Measurements from ENCODE around the gene NCF2.

The NCF2 gene

DNA sequence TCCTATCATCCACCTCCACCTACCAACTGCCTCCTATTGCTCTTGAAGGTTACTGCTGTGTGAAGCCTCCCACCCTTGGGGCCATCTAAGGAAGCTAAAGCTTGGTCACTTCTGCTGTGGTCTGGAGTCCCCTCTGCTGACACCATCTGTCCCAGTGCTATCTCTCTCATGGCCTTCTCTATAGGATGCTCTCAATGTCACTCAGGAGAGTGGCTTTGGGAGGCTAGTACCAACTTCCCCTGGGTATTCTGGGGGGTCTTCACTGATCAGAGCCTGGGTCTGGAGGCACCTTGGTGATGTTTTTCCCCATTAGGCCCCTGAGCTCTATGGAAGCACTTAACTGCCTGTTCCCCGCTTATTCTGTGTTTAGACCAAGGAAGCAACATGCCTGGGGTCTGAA, 12.3 kb upstream of the NCF2 start:
- H3K4me1 Mint-ChIP-seq (ENCODE audit: low read depth): peaks cover 12% of the 10 kb centered on the region
- H3K27ac Mint-ChIP-seq: no peak overlapping the region
- no peaks in the 10 kb centered on the region for H3K27me3 Mint-ChIP-seq
- H3K4me3 Mint-ChIP-seq: no peak overlapping the region
- H3K9me3 Mint-ChIP-seq: no peaks in the 10 kb centered on the region
- no peaks in the 10 kb centered on the region for H3K36me3 Mint-ChIP-seq (ENCODE audit: low read depth)

DNA sequence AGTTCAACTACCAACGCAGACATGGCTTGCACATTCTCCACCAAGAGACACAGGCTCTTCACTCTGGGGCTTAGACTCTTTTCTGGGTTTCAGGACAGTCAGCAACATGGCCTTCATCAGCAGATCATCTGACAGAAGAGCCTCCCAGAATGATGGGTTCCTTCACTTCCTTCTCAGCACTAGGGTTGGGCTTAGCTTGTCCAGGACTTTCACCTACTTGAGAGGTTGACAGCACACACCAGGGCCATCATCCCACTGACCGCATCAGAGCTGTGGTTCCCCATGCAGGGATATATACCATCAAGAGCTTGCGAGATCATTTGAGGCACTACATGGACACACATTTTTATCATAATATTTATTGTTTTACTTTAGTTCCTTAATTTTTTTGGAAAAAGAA, 10.4 kb upstream of the NCF2 start:
- Mint-ChIP-seq H3K36me3 (ENCODE audit: low read depth) (no peaks in the 10 kb centered on the region), H3K4me1 (ENCODE audit: low read depth) (peaks cover 10% of the 10 kb centered on the region), H3K27me3 (no peaks in the 10 kb centered on the region), H3K9me3 (no peaks in the 10 kb centered on the region), H3K4me3 (no peak overlapping the region), H3K27ac (no peak overlapping the region)

DNA sequence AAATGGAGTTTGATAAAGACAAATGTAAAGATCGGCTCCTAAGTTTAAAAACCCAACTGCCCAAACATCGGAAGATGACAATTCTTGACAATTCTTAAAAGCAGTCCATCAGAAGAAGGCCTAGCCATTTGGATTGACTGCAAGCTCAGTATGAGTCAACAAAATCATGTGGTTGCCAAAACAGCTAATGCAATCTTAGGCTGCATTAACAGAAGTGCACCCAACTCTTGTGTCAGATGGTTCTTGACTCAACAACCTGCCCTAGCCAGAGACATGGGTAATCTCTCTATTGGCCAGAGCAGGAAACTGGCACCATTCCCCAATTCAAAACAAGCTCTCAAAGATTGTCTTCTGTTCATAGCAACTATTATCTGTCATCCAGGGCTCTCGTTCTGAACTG, 9.9 kb upstream of the NCF2 start:
- Mint-ChIP-seq H3K4me1 (ENCODE audit: low read depth) (peaks cover 10% of the 10 kb centered on the region), H3K27me3 (no peaks in the 10 kb centered on the region), H3K27ac (no peak overlapping the region), H3K4me3 (no peak overlapping the region), H3K9me3 (no peaks in the 10 kb centered on the region), H3K36me3 (ENCODE audit: low read depth) (no peaks in the 10 kb centered on the region)

DNA sequence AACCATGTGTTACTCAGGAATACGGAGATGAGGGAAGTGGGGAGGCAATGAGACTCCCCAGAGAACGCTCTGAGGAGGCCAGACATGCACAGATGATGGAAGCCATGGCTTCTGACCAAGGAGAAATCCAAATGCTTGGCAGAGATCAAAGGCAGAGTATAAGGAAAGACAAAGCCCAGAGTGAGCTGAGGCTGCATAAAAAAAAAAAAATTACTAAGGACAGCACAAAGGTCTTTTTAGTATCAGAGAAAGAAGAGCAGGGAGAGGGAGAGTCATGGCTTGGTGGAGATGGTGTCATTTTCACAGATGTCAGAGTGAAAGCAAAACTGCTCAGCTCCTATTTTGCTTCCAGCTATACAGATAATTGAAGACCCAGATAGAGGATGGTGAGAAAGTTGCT, 8.1 kb upstream of the NCF2 start:
- H3K27me3 Mint-ChIP-seq: no peaks in the 10 kb centered on the region
- H3K4me1 Mint-ChIP-seq (ENCODE audit: low read depth): peaks cover 8% of the 10 kb centered on the region
- H3K9me3 Mint-ChIP-seq: no peaks in the 10 kb centered on the region
- no peaks in the 10 kb centered on the region for H3K36me3 Mint-ChIP-seq (ENCODE audit: low read depth)
- H3K27ac Mint-ChIP-seq: no peak overlapping the region
- no peak overlapping the region for H3K4me3 Mint-ChIP-seq

DNA sequence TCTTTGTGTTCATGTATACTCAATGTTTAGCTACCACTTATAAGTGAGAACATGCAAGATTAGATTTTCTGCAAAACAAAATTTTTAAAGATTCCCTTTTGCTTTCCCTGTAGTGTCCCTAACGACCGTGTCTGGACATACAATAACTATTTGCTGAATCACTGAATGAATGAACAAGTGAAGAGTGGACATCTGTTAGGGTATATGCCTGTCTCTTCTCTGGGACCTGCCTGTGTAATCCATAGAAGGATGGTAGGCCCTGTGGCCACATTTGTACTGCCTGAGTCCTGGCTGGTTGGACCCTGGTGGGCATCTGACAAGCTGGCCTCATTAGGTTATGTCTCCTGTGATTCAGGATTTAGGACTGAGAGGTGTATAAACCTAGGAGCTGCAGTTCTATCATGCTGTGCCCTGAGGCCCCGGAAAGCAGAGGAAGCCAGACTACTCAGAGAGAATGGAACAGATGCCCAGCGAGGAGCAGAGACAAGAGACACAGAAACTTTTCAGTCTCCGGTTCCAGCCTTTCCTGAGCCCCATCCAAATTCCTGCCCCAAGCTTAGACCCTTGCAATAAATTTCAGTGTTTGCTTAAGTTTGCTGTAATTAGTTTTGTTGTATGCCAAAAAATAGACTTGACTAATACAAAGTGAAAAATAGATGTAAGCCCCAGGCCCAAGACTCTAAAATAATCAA, 7.5 kb upstream of the NCF2 start:
- H3K27ac Mint-ChIP-seq: no peak overlapping the region
- H3K27me3 Mint-ChIP-seq: peaks cover 3% of the 10 kb centered on the region
- H3K9me3 Mint-ChIP-seq: no peaks in the 10 kb centered on the region
- no peak overlapping the region for H3K4me3 Mint-ChIP-seq
- H3K36me3 Mint-ChIP-seq (ENCODE audit: low read depth): no peaks in the 10 kb centered on the region
- peaks cover 14% of the 10 kb centered on the region for H3K4me1 Mint-ChIP-seq (ENCODE audit: low read depth)

DNA sequence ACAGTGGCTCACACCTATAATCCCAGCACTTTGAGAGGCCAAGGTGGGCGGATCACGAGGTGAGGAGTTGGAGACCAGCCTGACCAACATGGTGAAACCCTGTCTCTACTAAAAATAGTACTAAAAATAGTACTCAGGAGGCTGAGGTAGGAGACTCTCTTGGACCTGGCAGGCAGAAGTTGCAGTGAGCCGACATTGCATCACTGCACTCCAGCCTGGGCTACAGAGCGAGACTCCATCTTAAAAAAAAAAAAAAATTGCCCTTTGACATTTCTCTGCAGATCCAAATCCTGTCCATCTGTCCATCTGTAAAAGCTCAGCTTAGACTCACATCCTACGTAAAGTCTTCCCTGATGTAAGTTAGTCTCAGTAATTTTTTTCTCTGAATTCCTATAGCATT, 6.2 kb upstream of the NCF2 start:
- H3K27ac Mint-ChIP-seq: no peak overlapping the region
- no peaks in the 10 kb centered on the region for H3K36me3 Mint-ChIP-seq (ENCODE audit: low read depth)
- no peak overlapping the region for H3K4me3 Mint-ChIP-seq
- H3K9me3 Mint-ChIP-seq: no peaks in the 10 kb centered on the region
- peaks cover 26% of the 10 kb centered on the region for H3K4me1 Mint-ChIP-seq (ENCODE audit: low read depth)
- peaks cover 3% of the 10 kb centered on the region for H3K27me3 Mint-ChIP-seq

DNA sequence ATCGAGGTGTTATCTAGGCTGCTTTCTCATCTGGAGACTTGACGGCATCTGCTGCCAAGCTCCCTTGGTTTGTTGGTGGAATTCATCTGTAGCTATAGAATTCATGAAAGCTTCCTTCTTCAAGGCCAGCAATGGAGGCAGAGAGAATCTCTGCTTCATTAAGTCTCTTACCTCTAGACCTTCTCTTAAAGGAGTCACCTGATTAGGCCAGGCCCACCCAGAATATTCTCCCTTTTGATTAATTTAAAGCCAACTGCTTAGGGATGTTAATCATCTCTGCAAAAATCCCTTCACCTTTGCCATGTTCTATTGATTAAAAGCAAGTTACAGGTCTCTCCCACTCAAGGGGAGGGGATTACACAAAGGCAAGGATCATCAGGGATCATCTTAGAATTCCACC, 5.3 kb upstream of the NCF2 start:
- Mint-ChIP-seq H3K4me3 (no peak overlapping the region), H3K9me3 (no peaks in the 10 kb centered on the region), H3K4me1 (ENCODE audit: low read depth) (peaks cover 36% of the 10 kb centered on the region), H3K36me3 (ENCODE audit: low read depth) (no peaks in the 10 kb centered on the region), H3K27ac (no peak overlapping the region), H3K27me3 (peaks cover 3% of the 10 kb centered on the region)

DNA sequence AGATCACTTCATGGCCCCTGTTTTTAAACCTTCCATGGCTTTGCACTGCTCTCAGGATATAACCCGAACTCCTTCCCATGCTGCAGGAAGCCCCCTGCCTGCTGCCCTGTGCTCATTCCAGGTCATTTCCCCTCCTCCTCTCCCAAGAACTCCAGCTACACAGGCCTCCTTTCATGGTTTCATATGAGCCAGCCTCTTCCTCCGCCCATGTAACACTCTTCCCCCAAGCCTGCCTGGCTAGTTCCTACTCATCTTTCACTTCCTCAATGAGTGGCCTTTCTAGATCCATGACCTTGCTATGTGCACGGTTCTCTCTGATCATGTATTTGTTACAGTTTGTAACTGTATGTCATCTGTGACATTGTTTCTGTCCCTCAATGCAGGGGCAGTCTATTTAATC, 3.1 kb upstream of the NCF2 start:
- Mint-ChIP-seq H3K36me3 (ENCODE audit: low read depth) (no peaks in the 10 kb centered on the region), H3K9me3 (no peaks in the 10 kb centered on the region), H3K4me1 (ENCODE audit: low read depth) (peaks cover 50% of the 10 kb centered on the region), H3K27me3 (peaks cover 3% of the 10 kb centered on the region), H3K27ac (peak overlapping the region; percentile 43), H3K4me3 (no peak overlapping the region)

DNA sequence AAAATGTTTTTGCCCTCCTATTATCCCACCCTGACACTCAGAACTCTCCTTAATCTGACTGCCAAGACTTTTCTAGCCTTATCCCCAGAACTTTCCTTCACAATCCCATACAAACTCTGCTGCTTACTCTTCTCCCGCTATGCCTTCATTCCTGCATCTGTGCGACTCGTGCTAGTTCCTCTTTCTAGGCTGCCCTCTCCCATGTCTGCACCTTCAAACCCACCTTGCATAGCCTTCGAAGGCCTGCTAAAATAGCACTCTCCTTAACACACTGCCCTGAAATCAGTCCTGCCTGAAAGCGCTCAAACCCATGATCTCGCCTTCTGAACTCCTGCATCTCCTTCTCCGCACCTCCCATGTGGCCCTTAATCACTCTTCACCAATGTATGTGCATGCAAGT, 2.5 kb upstream of the NCF2 start:
- H3K36me3 Mint-ChIP-seq (ENCODE audit: low read depth): no peaks in the 10 kb centered on the region
- H3K9me3 Mint-ChIP-seq: no peaks in the 10 kb centered on the region
- H3K27ac Mint-ChIP-seq: peak overlapping the region; percentile 43
- H3K27me3 Mint-ChIP-seq: peaks cover 3% of the 10 kb centered on the region
- no peak overlapping the region for H3K4me3 Mint-ChIP-seq
- H3K4me1 Mint-ChIP-seq (ENCODE audit: low read depth): peaks cover 50% of the 10 kb centered on the region

DNA sequence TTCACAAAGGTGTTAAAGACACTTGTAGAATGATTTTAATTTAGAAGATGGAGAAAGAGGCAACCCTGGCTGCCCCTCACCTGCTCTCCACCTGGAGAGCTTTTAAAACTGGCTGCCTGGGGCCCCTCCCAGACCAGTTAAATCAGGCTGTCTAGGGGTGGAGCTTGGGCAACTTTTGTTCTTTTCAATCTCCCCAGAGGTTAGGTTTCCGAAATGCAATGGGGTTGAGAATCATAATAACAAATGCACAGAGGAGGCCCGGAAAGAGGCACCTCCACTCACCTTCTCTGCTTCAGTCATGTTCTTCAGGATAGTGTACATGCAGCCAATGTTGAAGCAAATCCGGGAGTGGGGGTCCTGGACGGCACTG, 400 bp downstream of the NCF2 start:
- H3K4me1 Mint-ChIP-seq (ENCODE audit: low read depth): peaks cover 50% of the 10 kb centered on the region
- no peaks in the 10 kb centered on the region for H3K36me3 Mint-ChIP-seq (ENCODE audit: low read depth)
- H3K27me3 Mint-ChIP-seq: peaks cover 3% of the 10 kb centered on the region
- no peaks in the 10 kb centered on the region for H3K9me3 Mint-ChIP-seq
- peak overlapping the region; percentile 84 for H3K27ac Mint-ChIP-seq
- peak overlapping the region; percentile 31 for H3K4me3 Mint-ChIP-seq

DNA sequence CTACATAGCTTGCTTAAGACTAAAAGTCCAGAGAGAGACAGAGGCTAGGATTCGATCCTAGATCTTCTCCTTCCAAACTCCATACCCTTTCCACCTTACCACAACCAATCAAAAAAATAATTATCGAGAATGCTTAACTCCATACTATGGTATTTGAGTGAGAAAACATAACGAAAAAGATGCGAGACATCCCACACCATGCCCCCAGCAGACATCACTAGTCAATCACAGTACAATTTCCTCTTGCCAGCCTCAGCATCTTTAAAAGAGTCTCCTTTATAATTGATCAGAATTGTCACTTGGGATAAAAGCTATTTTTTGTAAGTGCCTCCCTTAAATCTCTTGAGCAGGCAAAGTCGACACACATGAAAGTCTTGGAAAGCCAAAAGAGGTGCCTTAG, 875 bp downstream of the NCF2 start:
- no peaks in the 10 kb centered on the region for H3K9me3 Mint-ChIP-seq
- H3K27ac Mint-ChIP-seq: peak overlapping the region; percentile 84
- H3K4me3 Mint-ChIP-seq: peak overlapping the region; percentile 31
- peaks cover 50% of the 10 kb centered on the region for H3K4me1 Mint-ChIP-seq (ENCODE audit: low read depth)
- no peaks in the 10 kb centered on the region for H3K36me3 Mint-ChIP-seq (ENCODE audit: low read depth)
- H3K27me3 Mint-ChIP-seq: peaks cover 3% of the 10 kb centered on the region

DNA sequence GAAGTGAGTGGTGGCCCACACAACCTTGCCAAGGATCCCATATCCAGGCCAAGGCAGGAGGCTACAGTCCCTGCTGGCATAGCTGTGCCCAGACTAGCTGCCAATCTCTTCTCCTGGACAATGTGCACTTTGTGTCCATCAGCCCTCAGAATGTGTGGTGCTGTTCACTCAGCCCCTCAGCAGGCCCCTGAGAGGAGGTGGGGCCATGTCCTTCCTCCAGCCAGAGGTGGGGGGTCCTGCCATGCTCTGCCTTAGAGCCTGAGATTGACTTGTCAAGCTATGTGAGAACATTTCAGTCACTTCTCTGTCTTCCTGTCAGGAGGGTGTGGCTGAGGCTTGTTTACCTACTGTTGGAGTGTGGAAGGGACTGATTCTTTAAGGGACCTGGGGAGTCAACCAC, 1.4 kb downstream of the NCF2 start:
- Mint-ChIP-seq H3K36me3 (ENCODE audit: low read depth) (no peaks in the 10 kb centered on the region), H3K4me3 (peak overlapping the region; percentile 25), H3K27ac (no peak overlapping the region), H3K4me1 (ENCODE audit: low read depth) (peaks cover 49% of the 10 kb centered on the region), H3K9me3 (no peaks in the 10 kb centered on the region), H3K27me3 (peaks cover 3% of the 10 kb centered on the region)

DNA sequence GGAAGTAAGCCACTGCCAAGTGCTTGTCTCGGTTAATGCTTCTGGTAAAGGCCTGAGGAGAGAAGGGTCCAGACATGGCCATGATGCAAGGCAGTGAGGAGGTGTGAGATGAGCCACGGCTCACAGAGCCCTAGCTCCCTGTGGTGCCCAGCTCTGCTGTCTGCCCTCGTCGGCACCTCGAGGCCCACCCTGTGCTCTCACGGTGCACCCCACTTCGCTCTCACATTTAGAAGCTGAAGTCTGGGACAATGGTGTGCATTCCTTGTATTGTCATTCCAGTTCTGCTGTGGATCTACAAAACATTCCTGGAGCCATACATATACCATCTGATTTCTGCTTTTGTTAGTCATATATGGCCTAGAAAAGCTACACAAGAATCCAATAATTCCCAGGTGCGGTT, 3.3 kb downstream of the NCF2 start:
- Mint-ChIP-seq H3K9me3 (no peaks in the 10 kb centered on the region), H3K4me1 (ENCODE audit: low read depth) (peaks cover 30% of the 10 kb centered on the region), H3K4me3 (no peak overlapping the region), H3K27ac (no peak overlapping the region), H3K27me3 (no peaks in the 10 kb centered on the region), H3K36me3 (ENCODE audit: low read depth) (no peaks in the 10 kb centered on the region)

DNA sequence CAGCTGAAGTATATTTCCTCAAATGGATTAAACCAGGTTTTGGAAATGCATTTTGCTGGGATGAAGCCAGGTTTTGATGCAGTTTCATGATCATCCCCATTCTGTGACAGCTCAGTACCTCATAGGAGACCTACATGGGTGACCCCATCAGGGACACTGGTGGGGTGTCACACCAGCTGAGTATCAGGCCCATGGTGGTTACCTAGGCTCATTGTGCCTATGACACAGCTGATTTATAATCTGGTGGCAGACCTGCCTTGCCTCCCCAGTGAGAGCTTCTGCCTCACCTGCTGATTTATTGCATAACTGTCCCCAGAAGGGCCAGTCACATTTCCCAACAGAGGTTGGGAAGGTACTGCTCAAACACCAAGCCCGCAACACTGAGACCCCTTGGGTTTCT, 3.8 kb downstream of the NCF2 start:
- Mint-ChIP-seq H3K4me1 (ENCODE audit: low read depth) (peaks cover 27% of the 10 kb centered on the region), H3K27me3 (no peaks in the 10 kb centered on the region), H3K9me3 (no peaks in the 10 kb centered on the region), H3K36me3 (ENCODE audit: low read depth) (no peaks in the 10 kb centered on the region), H3K4me3 (no peak overlapping the region), H3K27ac (no peak overlapping the region)

DNA sequence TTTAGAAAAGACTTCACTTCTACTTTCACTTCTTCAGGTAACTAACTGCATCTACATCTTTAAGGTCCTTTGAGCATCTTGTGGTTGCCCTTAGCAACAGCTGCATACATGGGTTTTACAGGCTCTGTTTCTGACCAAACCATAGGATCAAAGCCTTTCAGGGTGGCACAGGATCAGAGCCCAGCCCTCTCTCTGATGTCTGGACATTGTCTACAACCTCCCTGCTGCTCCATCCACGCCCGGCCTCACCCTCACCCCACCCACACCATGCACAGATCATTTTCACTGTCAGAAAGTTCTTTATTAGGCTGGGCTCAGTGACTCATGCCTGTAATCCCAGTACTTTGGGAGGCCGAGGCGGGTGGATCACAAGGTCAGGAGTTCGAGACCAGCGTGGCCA, 5.2 kb downstream of the NCF2 start:
- H3K4me3 Mint-ChIP-seq: no peak overlapping the region

DNA sequence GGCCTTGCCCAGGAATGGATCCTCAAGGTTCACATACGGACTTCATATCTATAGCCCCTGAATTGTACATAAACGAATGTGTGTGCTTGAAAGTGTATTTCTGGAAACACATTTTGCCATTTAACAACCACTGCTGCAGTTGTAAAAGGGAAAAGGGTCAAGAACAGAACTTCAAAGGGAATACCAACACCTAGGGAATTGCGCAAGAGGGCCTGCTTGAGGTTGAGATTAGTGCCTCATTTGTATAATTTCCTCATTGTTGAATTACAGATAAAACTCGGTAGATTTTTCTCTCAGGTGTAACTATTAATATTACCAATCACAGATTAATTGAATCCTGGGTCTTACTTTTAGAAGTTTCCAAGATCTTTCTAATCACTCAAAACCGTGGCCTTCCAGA, 6.1 kb downstream of the NCF2 start:
- Mint-ChIP-seq H3K4me3 (no peak overlapping the region), H3K27ac (no peak overlapping the region), H3K9me3 (no peaks in the 10 kb centered on the region), H3K27me3 (no peaks in the 10 kb centered on the region), H3K4me1 (ENCODE audit: low read depth) (peaks cover 7% of the 10 kb centered on the region), H3K36me3 (ENCODE audit: low read depth) (no peaks in the 10 kb centered on the region)

More for the DNA sequence above, 5.2 kb downstream of the NCF2 start:
- Mint-ChIP-seq H3K4me1 (ENCODE audit: low read depth) (peaks cover 16% of the 10 kb centered on the region), H3K9me3 (no peaks in the 10 kb centered on the region), H3K36me3 (ENCODE audit: low read depth) (no peaks in the 10 kb centered on the region), H3K27ac (no peak overlapping the region), H3K27me3 (no peaks in the 10 kb centered on the region)
